MCF 10A (cell line): Measurements from ENCODE around the gene VAPA. TPM values are rescaled to one million over a fixed set of nuclear protein-coding genes. Genes with fewer than 3 reads are reported as not detected.
A peak's percentile ranks its signal among the peaks of the same experiment; 100 is the strongest.

Experiments used
- BruUV-seq: library from RNA; stranded (reverse); fragments of 400-500 nt; replicated peaks from 2 replicates; lab custom pipeline; 2021; lab: Mats Ljungman, UMichigan
- CTCF ChIA-PET: fragments of 300-600 bp; sonication (Branson Sonifier 250); formaldehyde crosslinking; extraction: SDS; loops from one replicate; lab custom pipeline; 2021; ENCODE audit warnings: antibody characterized with exemption, inconsistent platforms; lab: Yijun Ruan, JAX
- POLR2A ChIA-PET: fragments of 300-600, 350-650 bp; sonication (Branson Sonifier 250); formaldehyde crosslinking; extraction: SDS; loops from one replicate; lab custom pipeline; 2020; ENCODE audit warnings: antibody characterized with exemption, inconsistent platforms; lab: Yijun Ruan, JAX
- DNase-seq: peaks from one replicate; pipeline ENCODE4 v3.0.0-alpha.2; 2018; ENCODE audit not compliant: unreplicated experiment
- H3K27ac Mint-ChIP-seq: one replicate; pipeline ENCODE4 v1.8.0; 2022; ENCODE audit warnings: mild to moderate bottlenecking, low read depth, mixed read lengths; ENCODE audit not compliant: unreplicated experiment
- H3K27me3 Mint-ChIP-seq: one replicate; pipeline ENCODE4 v1.8.0; 2022; ENCODE audit warnings: mixed read lengths; ENCODE audit not compliant: insufficient read depth, unreplicated experiment
- H3K36me3 Mint-ChIP-seq: one replicate; pipeline ENCODE4 v1.8.0; 2022; ENCODE audit warnings: mild to moderate bottlenecking, moderate library complexity, mixed read lengths; ENCODE audit not compliant: insufficient read depth, unreplicated experiment
- H3K4me1 Mint-ChIP-seq: one replicate; pipeline ENCODE4 v1.8.0; 2022; ENCODE audit warnings: mixed read lengths; ENCODE audit not compliant: insufficient read depth, unreplicated experiment
- H3K4me3 Mint-ChIP-seq: one replicate; pipeline ENCODE4 v1.8.0; 2022; ENCODE audit warnings: mild to moderate bottlenecking, moderate library complexity, mixed read lengths; ENCODE audit not compliant: unreplicated experiment
- H3K9me3 Mint-ChIP-seq: one replicate; pipeline ENCODE4 v1.8.0; 2022; ENCODE audit warnings: mixed read lengths; ENCODE audit not compliant: unreplicated experiment
- CTCF ChIP-seq: fragments of 200-600 bp; IDR thresholded peaks from one replicate; pipeline ENCODE4 v1.8.0; 2022; ENCODE audit warnings: antibody characterized with exemption, mild to moderate bottlenecking; ENCODE audit not compliant: unreplicated experiment
- intact Hi-C: fragments of 100-400 bp; cut with micrococcal nuclease; formaldehyde crosslinking; loops from 2 replicates; pipeline ENCODE4 v1.14.1; 2022
- total RNA-seq: library from RNA; stranded (reverse); gene quantifications from 2 replicates; pipeline ENCODE4 v1.2.3, GENCODE V29; 2022

Gene VAPA
- total RNA-seq, 1 experiment from 2014 or later = 286 TPM

- ChIA-PET POLR2A (interaction anchor here (1.0 to 1.9 kb wide), 5 partner anchors 10 to 59 kb away, joined by 3 to 10 read pairs (median 3); partner anchors contain the start of gene VAPA), CTCF (interaction anchor here (1.0 kb wide), 1 partner anchor 10 kb away, joined by 4 read pairs; no protein-coding TSS in a partner anchor)
- no TSS peak for BruUV-seq
- peak; percentile 39 for DNase-seq
- Mint-ChIP-seq H3K27me3 (no peaks in the 10 kb centered on the region), H3K36me3 (peaks cover 19% of the 10 kb centered on the region), H3K4me3 (no peak overlapping the region), H3K9me3 (no peaks in the 10 kb centered on the region), H3K27ac (peak overlapping the region; percentile 57), H3K4me1 (peaks cover 42% of the 10 kb centered on the region)
- intact Hi-C loops = no loop called here
- no peak for TF ChIP-seq CTCF
Observed at GRCh38 chr18:9928646-9929259, 14.9 kb downstream of the VAPA start.

- Mint-ChIP-seq H3K4me3 (no peak overlapping the region), H3K27me3 (no peaks in the 10 kb centered on the region), H3K27ac (no peak overlapping the region), H3K36me3 (peaks cover 28% of the 10 kb centered on the region), H3K9me3 (no peaks in the 10 kb centered on the region), H3K4me1 (peaks cover 40% of the 10 kb centered on the region)
- no TSS peak for BruUV-seq
- no peak for DNase-seq
- ChIA-PET POLR2A (interaction anchor here (1.0 kb wide), 1 partner anchor 15 kb away, joined by 3 read pairs; no protein-coding TSS in a partner anchor), CTCF (interaction anchor here (0.6 kb wide), 1 partner anchor 354 kb away, joined by 3 read pairs; no protein-coding TSS in a partner anchor)
- intact Hi-C loops = no loop called here
- no peak for TF ChIP-seq CTCF
Observed at GRCh38 chr18:9930299-9930884, 16.6 kb downstream of the VAPA start.

- H3K4me3 Mint-ChIP-seq = no peak overlapping the region
- no peaks in the 10 kb centered on the region for H3K9me3 Mint-ChIP-seq
- peaks cover 35% of the 10 kb centered on the region for H3K36me3 Mint-ChIP-seq
- ChIA-PET CTCF (no interaction called here), POLR2A (interaction anchor here (1.0 kb wide), 1 partner anchor 16 kb away, joined by 3 read pairs; no protein-coding TSS in a partner anchor)
- H3K4me1 Mint-ChIP-seq = peaks cover 40% of the 10 kb centered on the region
- TF ChIP-seq CTCF = no peak
- no peak for DNase-seq
- no peaks in the 10 kb centered on the region for H3K27me3 Mint-ChIP-seq
- no TSS peak for BruUV-seq
- no peak overlapping the region for H3K27ac Mint-ChIP-seq
- intact Hi-C loops = no loop called here
Observed at GRCh38 chr18:9931146-9931545, 17.3 kb downstream of the VAPA start.

GRCh38 chr18:9931678-9932077 lies 17.9 kb downstream of the VAPA start:
- Mint-ChIP-seq H3K36me3 (peaks cover 41% of the 10 kb centered on the region), H3K4me3 (no peak overlapping the region), H3K4me1 (peaks cover 35% of the 10 kb centered on the region), H3K9me3 (no peaks in the 10 kb centered on the region), H3K27me3 (no peaks in the 10 kb centered on the region), H3K27ac (no peak overlapping the region)
- TF ChIP-seq CTCF = no peak
- ChIA-PET POLR2A (interaction anchor here (3.0 kb wide), 1 partner anchor 16 kb away, joined by 9 read pairs; no protein-coding TSS in a partner anchor), CTCF (interaction anchor here (0.8 kb wide), 1 partner anchor 171 kb away, joined by 3 read pairs; no protein-coding TSS in a partner anchor)
- intact Hi-C loops = no loop called here
- BruUV-seq = no TSS peak
- no peak for DNase-seq
